Transverse colon (tissue), 3 donors: ENCODE measurements around the gene GPSM1.

Experiments
- POLR2A ChIP-seq: fragments of 450-650 bp; IDR thresholded peaks from one replicate; pipeline ENCODE4 v1.6.1; 2016; ENCODE audit warnings: antibody characterized with exemption, mild to moderate bottlenecking, moderate library complexity
- TF ChIP-seq, protein P1 (sequence below), 5 experiments: fragments of 200-600 bp in 3 of 5; fragments of 450-650 bp in 2 of 5; sonication (generic) in 3 of 5; IDR thresholded peaks; 1 replicate in 2 of 5; 2 replicates in 3 of 5; pipeline ENCODE4 v1.5.1; 2016 to 2017; ENCODE audit warnings: antibody characterized with exemption in 5 of 5, inconsistent platforms in 3 of 5, mild to moderate bottlenecking in 2 of 5, moderate library complexity in 1 of 5

DNA sequence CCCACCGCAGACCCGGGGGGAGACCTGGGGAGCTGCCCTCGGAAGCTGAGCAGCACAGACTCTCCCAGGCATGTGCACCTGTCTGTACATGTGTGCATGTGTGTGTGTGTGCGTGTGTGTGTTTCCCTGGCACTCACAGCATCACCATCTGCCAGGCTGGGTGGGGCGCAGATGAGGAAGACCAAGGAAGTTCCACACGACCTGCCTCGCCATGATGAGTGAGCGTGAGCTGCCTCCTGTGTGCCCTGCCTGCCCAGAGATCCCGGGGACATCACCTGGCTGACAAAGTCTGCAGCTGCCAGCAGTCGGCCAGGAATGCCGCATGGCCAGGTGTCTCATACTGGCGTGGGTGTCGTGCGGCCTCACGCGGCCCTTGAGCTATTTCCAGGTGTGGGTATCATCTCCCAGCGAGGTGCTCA lies 4.0 kb upstream of the GPSM1 start:
- TF ChIP-seq, protein P1, sequence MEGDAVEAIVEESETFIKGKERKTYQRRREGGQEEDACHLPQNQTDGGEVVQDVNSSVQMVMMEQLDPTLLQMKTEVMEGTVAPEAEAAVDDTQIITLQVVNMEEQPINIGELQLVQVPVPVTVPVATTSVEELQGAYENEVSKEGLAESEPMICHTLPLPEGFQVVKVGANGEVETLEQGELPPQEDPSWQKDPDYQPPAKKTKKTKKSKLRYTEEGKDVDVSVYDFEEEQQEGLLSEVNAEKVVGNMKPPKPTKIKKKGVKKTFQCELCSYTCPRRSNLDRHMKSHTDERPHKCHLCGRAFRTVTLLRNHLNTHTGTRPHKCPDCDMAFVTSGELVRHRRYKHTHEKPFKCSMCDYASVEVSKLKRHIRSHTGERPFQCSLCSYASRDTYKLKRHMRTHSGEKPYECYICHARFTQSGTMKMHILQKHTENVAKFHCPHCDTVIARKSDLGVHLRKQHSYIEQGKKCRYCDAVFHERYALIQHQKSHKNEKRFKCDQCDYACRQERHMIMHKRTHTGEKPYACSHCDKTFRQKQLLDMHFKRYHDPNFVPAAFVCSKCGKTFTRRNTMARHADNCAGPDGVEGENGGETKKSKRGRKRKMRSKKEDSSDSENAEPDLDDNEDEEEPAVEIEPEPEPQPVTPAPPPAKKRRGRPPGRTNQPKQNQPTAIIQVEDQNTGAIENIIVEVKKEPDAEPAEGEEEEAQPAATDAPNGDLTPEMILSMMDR (IDR thresholded peaks at IDR 0.05): no peak
- TF ChIP-seq POLR2A: no peak
